Gastrocnemius medialis (tissue), 4 donors: ENCODE measurements around the gene RAB43. TPM values are rescaled to one million over a fixed set of nuclear protein-coding genes. Genes with fewer than 3 reads are reported as not detected.
A peak's percentile ranks its signal among the peaks of the same experiment; 100 is the strongest.
"Not testable (repeated sequence)": the region's sequence is repeated elsewhere in the genome, so short reads cannot be mapped to it uniquely, and the experiment has no call there.

Source experiments
- ATAC-seq, 2 donors: fragments of 150-250 bp; one replicate each; pipeline ENCODE4 v1.9.1; 2016
- DNase-seq, 2 donors: peaks; one replicate each; pipeline ENCODE4 v3.0.0-alpha.2; 2019
- H3K27ac ChIP-seq, 4 donors: fragments of 200-600 bp; sonication (generic); 1 replicate in 1 of 4; 2 replicates in 3 of 4; pipeline ENCODE4 v1.5.1; 2016 to 2018; ENCODE audit warnings: mild to moderate bottlenecking in 2 of 4, moderate library complexity in 1 of 4
- H3K27me3 ChIP-seq, 3 donors: fragments of 200-600 bp; sonication (generic) in 2 of 3; 1 replicate in 1 of 3; 2 replicates in 2 of 3; pipeline versions ENCODE4 v1.5.1 to v1.6.0; 2016 to 2019; ENCODE audit warnings: mild to moderate bottlenecking in 1 of 3, moderate library complexity in 1 of 3
- H3K36me3 ChIP-seq, 2 donors: fragments of 200-600 bp; sonication (generic) in 1 of 2; one replicate each; pipeline ENCODE4 v1.5.1; 2017 to 2018
- H3K4me1 ChIP-seq, 2 donors: fragments of 200-600 bp; sonication (generic) in 1 of 2; one replicate each; pipeline ENCODE4 v1.5.1; 2016 to 2017; ENCODE audit warnings: mild to moderate bottlenecking in 2 of 2
- H3K4me3 ChIP-seq, 4 donors: fragments of 200-600 bp; sonication (generic) in 3 of 4; 1 replicate in 1 of 4; 2 replicates in 3 of 4; pipeline ENCODE4 v1.5.1; 2016 to 2019; ENCODE audit warnings: mild to moderate bottlenecking in 2 of 4
- H3K9me3 ChIP-seq, 3 donors: fragments of 200-600 bp; sonication (generic) in 2 of 3; 1 replicate in 1 of 3; 2 replicates in 2 of 3; pipeline ENCODE4 v1.5.1; 2016 to 2019
- POLR2A ChIP-seq, 2 donors: fragments of 450-650 bp; IDR thresholded peaks; one replicate each; pipeline ENCODE4 v1.6.1; 2017; ENCODE audit warnings: antibody characterized with exemption in 2 of 2, mild to moderate bottlenecking in 2 of 2, moderate library complexity in 2 of 2
- in situ Hi-C, 4 donors: fragments of 200-750 bp; cut with MboI; loops; one replicate each; pipeline versions ENCODE4 v1.15.0 to v1.8.0; 2017; ENCODE audit warnings: low sequenced_read_pairs in 4 of 4
- intact Hi-C: fragments of 100-400 bp; cut with DNase I; formaldehyde crosslinking; loops from one replicate; pipeline ENCODE4 v1.15.1; 2023; ENCODE audit warnings: low total_unique reads
- total RNA-seq, 4 donors: library from RNA; depleted of rRNA; stranded (reverse); fragments of >200 nt; gene quantifications; one replicate each; pipeline versions ENCODE4 v1.1.0 to v1.2.3, GENCODE V29; 2016
- TF ChIP-seq, protein P1 (sequence below), 5 experiments: fragments of 450-650 bp in 3 of 5; fragments of 200-600 bp in 2 of 5; sonication (generic) in 2 of 5; IDR thresholded peaks in 4 of 5; conservative IDR thresholded peaks in 1 of 5; 1 replicate in 4 of 5; 2 replicates in 1 of 5; pipeline ENCODE4 v1.5.1; 2016 to 2019; ENCODE audit warnings: antibody characterized with exemption in 5 of 5, mild to moderate bottlenecking in 3 of 5, moderate library complexity in 3 of 5

Gene RAB43
- total RNA-seq, 4 donors from 2014 or later: 1.1 to 3.9 (median 2.5) TPM

GRCh38 chr3:129081503-129081902 is 40.1 kb downstream of the RAB43 start:
- TF ChIP-seq POLR2A (IDR thresholded peaks at IDR 0.05): no peak
- TF ChIP-seq, protein P1, sequence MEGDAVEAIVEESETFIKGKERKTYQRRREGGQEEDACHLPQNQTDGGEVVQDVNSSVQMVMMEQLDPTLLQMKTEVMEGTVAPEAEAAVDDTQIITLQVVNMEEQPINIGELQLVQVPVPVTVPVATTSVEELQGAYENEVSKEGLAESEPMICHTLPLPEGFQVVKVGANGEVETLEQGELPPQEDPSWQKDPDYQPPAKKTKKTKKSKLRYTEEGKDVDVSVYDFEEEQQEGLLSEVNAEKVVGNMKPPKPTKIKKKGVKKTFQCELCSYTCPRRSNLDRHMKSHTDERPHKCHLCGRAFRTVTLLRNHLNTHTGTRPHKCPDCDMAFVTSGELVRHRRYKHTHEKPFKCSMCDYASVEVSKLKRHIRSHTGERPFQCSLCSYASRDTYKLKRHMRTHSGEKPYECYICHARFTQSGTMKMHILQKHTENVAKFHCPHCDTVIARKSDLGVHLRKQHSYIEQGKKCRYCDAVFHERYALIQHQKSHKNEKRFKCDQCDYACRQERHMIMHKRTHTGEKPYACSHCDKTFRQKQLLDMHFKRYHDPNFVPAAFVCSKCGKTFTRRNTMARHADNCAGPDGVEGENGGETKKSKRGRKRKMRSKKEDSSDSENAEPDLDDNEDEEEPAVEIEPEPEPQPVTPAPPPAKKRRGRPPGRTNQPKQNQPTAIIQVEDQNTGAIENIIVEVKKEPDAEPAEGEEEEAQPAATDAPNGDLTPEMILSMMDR (IDR thresholded peaks at IDR 0.05 in 4 of 5, conservative IDR thresholded peaks at IDR 0.05 in 1 of 5): no peak
- in situ Hi-C loops: loop anchor here in 1 of 4 donors (25.0 kb wide), 1 partner anchor 119 kb away; no protein-coding TSS in a partner anchor

GRCh38 chr3:129078510-129078909 is 43.1 kb downstream of the RAB43 start:
- Histone ChIP-seq H3K4me1 (no peaks in the 10 kb centered on the region), H3K27ac (no peak overlapping the region), H3K9me3 (no peaks in the 10 kb centered on the region), H3K4me3 (no peak overlapping the region), H3K27me3 (no peaks in the 10 kb centered on the region), H3K36me3 (no peaks in the 10 kb centered on the region)
- intact Hi-C loops: no loop called here
- ATAC-seq (no peak), DNase-seq (no peak)
- in situ Hi-C loops: loop anchor here in 1 of 4 donors (25.0 kb wide), 1 partner anchor 116 kb away; no protein-coding TSS in a partner anchor
- TF ChIP-seq, protein P1 (IDR thresholded peaks at IDR 0.05 in 4 of 5, conservative IDR thresholded peaks at IDR 0.05 in 1 of 5): no peak
- TF ChIP-seq POLR2A (IDR thresholded peaks at IDR 0.05): no peak

More at GRCh38 chr3:129081503-129081902, 40.1 kb downstream of the RAB43 start:
- Histone ChIP-seq H3K27me3 (no peaks in the 10 kb centered on the region), H3K4me3 (no peak overlapping the region), H3K9me3 (no peaks in the 10 kb centered on the region), H3K4me1 (no peaks in the 10 kb centered on the region), H3K36me3 (no peaks in the 10 kb centered on the region), H3K27ac (no peak overlapping the region)
- DNase-seq: no peak
- intact Hi-C loops: no loop called here
- ATAC-seq: no peak

DNA sequence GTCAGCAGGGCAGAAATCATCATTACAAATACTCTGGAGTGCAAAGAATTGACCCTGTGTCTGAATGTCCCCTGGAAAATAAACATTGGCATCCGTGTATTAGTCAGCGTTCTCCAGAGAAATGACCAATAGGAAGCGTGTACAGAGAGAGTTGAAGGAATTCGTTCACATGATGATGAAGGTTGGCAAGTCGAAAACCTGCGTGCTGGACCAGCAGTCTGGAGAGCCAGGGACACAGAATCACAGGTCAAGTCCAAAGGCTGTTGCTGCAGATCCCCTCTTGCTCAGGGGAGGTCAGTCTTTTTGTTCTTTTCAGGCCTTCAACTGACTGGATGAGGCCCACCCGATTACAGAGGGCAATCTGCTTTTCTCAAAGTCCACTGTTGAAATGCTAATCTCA is 44.4 kb downstream of the RAB43 start:
- Histone ChIP-seq H3K27me3 (no peaks in the 10 kb centered on the region), H3K36me3 (no peaks in the 10 kb centered on the region), H3K27ac (no peak overlapping the region), H3K9me3 (no peaks in the 10 kb centered on the region), H3K4me3 (no peak overlapping the region), H3K4me1 (no peaks in the 10 kb centered on the region)
- intact Hi-C loops (no loop called here), in situ Hi-C loops (loop anchor here in 1 of 4 donors (25.0 kb wide), 1 partner anchor 115 kb away; no protein-coding TSS in a partner anchor)
- ATAC-seq (no peak), DNase-seq (no peak)
- TF ChIP-seq, protein P1 (IDR thresholded peaks at IDR 0.05 in 4 of 5, conservative IDR thresholded peaks at IDR 0.05 in 1 of 5): no peak
- TF ChIP-seq POLR2A (IDR thresholded peaks at IDR 0.05): no peak

GRCh38 chr3:129070086-129070885 is 51.3 kb downstream of the RAB43 start:
- ATAC-seq (no peak), DNase-seq (no peak)
- Histone ChIP-seq H3K36me3 (no peaks in the 10 kb centered on the region), H3K27ac (no peak overlapping the region), H3K9me3 (no peaks in the 10 kb centered on the region), H3K4me3 (no peak overlapping the region), H3K4me1 (peaks cover 0 to 3% of the 10 kb centered on the region in 2 donors), H3K27me3 (peaks cover 0 to 6% (median 0%) of the 10 kb centered on the region in 3 donors)
- in situ Hi-C loops (no loop called here), intact Hi-C loops (no loop called here)
- TF ChIP-seq, protein P1 (IDR thresholded peaks at IDR 0.05 in 4 of 5, conservative IDR thresholded peaks at IDR 0.05 in 1 of 5): no peak
- no peak for TF ChIP-seq POLR2A (IDR thresholded peaks at IDR 0.05)

- DNase-seq, H3K27me3 ChIP-seq, H3K27ac ChIP-seq, H3K36me3 ChIP-seq, H3K9me3 ChIP-seq, H3K4me1 ChIP-seq, H3K4me3 ChIP-seq, intact Hi-C loops, in situ Hi-C loops: not testable (repeated sequence)
- peak in 1 of 2 donors; percentile 12 for ATAC-seq
Measured at GRCh38 chr3:129069313-129070085, 52.1 kb downstream of the RAB43 start.
